GM19025 (cell line): ENCODE measurements around the gene UBASH3B.
"Not testable (repeated sequence)": the region's sequence is repeated elsewhere in the genome, so short reads cannot be mapped to it uniquely, and the experiment has no call there.

Experiments
- ATAC-seq: cut with Tn5 transposase; IDR thresholded peaks from one replicate; pipeline ENCODE4 v1.9.1; 2021; ENCODE audit warnings: mild to moderate bottlenecking, low read depth, moderate library complexity; ENCODE audit not compliant: unreplicated experiment

Gene UBASH3B, protein sequence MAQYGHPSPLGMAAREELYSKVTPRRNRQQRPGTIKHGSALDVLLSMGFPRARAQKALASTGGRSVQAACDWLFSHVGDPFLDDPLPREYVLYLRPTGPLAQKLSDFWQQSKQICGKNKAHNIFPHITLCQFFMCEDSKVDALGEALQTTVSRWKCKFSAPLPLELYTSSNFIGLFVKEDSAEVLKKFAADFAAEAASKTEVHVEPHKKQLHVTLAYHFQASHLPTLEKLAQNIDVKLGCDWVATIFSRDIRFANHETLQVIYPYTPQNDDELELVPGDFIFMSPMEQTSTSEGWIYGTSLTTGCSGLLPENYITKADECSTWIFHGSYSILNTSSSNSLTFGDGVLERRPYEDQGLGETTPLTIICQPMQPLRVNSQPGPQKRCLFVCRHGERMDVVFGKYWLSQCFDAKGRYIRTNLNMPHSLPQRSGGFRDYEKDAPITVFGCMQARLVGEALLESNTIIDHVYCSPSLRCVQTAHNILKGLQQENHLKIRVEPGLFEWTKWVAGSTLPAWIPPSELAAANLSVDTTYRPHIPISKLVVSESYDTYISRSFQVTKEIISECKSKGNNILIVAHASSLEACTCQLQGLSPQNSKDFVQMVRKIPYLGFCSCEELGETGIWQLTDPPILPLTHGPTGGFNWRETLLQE

DNA sequence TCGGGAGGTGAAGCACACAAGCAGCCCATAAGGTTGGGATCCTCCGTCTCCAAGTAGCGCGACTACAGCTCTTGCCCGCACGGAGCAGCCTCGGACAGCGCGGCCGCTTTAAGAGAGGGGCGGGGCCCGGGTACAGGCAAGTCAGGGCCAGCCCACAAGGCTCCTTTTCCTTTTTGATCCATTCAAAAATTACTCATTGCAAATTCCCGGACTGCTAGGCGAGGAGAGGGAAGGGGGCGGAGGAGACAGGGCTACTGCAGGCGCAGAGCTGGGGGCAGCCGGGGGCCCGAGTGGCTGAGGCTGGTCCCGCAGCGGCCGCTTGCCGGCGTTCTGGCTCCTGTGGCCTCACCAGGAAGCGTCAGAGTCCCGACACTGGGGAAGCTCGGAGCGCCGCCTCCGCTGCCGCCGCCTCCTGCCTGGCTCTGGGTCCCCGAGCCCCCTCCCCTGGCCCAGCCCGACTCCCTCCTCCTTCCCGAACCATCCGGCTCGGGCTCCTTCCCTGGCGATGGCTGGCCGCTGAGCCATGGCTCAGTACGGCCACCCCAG lies at the start of gene UBASH3B:
UBASH3B (plus strand) TSS at position 196 of the 546 bp plus-strand sequence; CDS start at position 524, 328 bp downstream.
- peak; percentile 86 for ATAC-seq

DNA sequence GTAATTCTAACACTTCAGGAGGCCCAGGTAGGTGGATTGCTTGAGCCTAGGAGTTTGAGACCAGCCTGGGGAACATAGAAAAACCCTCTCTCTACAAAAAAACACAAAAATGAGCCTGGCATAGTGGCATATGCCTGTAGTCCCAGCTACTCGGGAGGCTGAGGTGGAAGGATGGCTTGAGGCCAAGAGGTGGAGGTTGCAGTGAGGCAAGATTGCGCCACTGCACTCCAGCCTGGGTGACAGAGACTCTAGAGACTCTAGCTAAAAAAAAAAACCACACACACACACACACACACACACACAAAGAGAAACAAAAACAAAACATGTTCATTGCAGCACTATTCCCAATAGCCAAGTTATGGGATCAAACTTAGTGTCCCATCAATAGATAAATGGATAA lies 48.4 kb upstream of the UBASH3B start:
- ATAC-seq = not testable (repeated sequence)

DNA sequence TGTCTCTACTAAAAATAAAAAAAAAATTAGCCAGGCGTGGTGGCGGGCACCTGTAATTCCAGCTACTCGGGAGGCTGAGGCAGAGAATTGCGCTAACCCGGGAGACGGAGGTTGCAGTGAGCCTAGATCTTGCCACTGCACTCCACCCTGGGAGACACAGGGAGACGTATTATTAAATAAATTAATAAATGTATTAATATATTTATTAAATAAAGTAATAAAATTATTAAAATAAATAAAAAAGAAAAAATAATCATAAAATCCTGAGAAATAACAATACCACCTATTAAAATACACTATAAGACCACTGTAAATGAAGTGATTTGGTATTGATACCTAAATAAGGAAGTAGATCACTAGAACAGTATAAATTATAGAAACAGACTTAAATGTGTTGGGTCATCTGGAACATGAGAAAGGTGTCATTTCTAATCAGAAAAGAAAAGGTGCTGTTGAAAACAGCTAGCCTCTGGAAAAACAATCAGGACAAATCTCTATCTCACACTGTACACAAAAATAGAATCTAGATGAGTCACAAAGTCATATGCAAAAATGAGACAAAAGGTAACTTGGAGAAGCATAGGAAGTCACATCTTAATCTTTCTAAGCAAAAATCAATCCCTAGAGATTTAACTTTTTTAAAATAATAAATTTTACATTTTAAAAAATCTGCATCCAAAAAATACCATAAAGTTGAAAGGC lies 43.2 kb upstream of the UBASH3B start:
- no peak for ATAC-seq

DNA sequence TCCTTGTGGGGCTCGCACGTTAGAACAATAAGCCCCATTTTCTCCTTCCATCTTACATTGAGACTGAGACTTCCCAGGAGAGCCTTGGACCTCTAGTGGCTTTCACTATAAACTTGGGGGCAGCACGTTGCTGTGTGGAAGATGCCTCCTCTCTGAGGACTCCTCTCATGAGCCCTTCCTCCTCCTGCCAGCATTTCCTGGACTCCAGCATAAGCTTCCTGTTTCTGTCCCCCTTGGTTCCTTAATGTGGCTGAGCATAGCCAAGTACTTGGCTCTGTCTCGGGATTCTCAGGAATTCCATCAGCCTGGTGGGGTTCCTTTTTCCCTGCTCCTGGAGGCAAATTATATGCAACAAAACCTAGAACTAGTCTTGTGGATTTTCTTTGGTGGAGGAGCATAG lies 38.8 kb upstream of the UBASH3B start:
- no peak for ATAC-seq

DNA sequence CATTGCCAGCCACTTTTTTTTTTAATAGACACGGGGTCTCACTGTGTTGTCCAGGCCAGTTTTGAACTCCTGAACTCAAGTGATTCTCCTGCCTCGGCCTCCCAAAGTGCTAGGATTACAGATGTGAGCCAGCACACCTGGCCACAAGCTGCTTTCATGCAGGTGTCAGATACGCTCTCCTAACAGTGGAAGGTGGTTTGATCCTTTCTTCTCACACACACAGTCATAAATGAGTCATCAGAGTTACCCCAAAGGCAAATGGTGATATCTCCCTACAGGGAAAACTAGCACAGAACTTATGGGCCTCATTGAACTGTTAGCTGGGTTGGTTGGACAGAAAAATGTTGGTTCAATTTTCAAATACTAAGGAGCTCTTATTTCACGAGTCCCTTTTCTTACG lies 38.2 kb upstream of the UBASH3B start:
- ATAC-seq = no peak

DNA sequence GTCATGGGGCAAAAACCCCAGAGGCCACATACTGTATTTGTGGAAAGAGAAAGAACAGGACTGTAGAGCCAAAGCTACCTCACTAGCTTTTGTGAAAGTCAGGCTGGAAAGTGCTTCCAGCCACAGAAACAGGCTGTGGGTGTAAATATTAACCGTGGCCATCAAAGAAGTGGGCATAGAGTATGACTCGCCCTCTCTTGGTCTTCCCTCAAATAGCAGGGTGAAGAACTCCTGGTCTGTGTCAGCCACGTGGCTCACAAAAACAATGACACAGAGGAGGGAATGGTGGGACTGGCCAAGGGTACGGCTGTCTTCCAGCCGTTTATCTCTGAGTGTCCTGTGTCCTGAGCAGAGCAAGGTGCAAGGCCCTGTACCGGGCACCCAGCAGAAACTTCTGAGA lies 37.6 kb upstream of the UBASH3B start:
- no peak for ATAC-seq

DNA sequence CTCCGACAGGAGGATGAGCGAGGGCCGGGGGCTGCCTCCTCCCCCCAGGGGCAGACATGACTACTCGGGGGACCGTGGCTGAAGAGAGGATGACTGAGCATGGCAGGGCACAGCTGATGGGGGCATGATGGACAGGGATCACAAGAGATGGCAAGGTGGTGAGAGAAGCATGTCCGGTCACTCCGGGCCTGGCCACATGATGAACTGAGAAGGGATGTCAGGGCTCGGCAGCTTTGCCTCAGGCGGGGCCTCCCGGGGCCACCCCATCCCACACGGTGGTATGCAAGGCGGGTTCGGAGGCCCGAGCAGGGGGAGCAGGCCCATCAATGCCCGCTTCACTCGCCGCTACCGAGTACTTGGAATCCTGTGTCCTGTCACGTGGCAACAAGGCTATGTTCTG lies 36.6 kb upstream of the UBASH3B start:
- ATAC-seq = no peak

DNA sequence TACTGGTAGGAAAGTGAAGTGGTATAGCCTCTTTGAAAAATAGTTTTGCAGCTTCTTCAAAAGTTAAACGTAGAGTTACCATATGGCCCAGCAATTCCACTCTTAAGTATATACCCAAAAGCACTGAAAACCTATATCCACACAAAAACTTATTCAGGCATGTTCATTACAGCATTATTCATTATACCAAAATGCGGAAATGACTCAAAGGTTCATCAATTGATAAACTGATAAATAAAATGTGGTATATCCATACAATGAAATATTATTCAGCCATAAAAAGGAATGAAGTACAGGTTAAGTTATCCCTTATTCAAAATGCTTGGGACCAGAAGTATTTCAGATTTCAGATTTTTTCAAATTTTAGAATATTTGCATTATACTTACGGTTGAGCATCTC lies 35.8 kb upstream of the UBASH3B start:
- ATAC-seq = no peak

DNA sequence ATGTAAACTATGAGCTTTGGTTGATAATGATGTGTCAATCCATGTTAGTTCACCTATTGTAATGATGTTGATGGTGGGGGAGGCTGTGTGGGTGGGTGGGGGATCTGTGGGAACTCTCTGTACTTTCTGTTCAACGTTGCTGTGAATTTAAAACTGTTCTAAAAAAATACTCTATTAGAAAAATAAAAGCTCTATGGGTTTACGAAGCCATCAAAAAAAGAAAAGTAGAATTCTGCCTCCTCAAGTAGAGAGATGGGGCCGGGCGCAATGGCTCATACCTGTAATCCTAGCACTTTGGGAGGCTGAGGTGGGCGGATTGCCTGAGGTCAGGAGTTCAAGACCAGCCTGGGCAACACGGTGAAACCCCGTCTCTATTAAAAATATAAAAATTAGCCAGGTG lies 30.0 kb upstream of the UBASH3B start:
- ATAC-seq = not testable (repeated sequence)

DNA sequence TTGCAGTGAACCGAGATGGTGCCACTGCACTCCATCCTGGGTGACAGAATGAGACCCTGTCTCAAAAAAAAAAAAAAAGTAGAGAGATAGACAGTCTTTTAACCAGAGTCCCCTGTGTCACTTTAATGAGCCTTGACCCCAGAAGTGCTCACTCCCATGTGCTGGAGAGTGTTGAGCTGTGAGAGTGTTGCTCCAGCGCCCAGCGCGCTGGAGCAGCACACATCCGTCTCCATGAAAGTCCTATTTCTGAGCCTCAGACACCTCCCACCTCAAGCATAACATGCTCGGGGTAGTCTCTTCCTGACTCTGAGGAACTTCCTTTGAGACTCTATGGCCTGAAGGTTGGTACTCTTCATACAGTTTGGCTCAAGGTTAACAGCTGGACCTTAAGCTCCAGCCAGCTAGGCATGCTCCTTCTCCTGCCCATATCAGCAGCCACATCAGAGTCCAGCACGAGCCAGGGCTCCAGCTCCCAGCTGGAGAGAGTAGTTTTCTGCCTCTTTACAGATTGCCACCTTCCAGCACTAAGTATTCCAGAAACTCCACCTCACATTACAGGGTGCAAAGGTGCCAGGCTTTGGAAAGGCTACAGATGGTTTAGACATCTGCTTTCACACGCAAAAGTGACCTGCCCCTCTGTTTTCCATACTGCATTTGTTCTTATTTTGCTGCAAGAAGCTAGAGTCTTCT lies 29.4 kb upstream of the UBASH3B start:
- ATAC-seq = no peak

DNA sequence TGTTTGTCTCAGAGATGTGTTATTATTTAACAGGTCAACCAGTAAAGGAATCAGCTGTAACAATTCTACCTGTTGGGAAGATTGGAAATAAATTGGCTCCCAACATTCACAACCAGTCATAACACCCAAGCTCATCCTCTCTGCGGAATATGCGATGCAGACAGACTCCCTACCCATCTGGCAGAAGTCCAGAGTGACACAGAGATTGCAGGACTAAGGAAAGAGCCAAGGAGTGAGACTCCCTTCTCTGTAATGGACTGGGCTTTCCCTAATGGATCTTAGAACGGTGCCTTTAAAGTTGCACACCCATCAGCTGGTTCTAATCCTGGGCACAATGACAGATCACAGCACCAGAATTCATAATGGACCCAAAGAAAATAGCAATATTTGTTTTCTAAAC lies 27.8 kb upstream of the UBASH3B start:
- no peak for ATAC-seq

DNA sequence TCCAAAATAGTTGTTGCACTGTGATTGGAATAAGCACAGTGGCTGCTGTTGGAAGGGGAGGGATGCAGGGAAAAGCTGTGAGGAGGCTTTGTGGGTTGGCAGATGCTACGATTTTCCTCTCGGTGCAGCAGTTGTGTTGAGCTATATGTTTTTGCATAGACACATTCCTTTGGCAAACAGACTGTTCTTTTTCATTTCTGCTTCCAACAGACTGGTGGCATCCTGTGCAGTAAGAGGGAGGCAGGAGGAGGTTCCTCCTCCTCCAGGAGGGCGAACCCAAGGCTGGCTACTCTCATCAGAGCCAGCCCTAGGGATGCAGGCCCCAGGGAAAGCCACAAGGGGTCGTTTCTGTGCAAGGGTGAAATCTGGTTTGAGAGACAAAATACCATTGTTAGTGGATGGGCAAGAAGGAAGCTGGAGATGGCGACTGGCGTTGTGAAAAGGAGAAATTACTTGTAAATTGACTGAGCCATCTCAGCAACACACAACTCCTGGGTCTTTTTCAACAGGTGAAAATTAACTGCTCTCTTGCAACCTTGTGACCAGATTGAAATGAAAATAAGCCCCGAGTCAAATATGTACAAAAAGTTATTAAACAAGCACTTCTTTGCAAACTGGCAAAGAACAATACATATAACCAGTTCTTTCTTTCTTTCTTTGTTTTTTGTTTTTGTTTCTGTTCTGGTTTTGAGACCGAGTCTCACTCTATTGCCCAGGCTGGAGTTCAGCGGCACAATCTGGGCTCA lies 26.5 kb upstream of the UBASH3B start:
- ATAC-seq = no peak

DNA sequence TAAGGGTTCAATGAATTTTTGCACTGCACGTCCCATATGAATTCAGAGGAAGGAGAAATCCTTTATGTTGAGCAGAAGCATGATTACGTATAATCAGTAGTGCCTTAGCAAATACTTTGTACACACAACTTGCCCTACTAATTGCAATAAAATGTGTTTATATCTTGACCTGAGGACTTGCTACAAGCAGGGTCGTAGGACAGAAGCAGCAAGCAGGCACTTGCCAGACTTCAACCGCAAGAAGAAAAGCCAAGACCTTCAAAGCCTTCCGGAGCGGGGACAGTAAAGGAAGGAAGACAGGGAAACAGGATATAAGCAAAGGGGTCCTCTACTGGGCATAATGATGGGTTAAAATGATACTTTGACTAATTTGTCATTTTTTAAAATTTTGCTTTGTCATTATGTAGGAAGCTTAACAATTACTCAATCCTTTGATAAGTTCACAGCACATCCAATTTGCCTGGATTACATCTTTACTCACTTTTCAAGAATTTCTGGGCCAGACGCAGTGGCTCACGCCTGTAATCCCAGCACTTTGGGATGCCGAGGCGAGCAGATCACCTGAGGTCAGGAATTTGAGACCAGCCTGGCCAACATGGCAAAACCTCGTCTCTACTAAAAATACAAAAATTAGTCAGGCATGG lies 23.2 kb upstream of the UBASH3B start:
- ATAC-seq = no peak

DNA sequence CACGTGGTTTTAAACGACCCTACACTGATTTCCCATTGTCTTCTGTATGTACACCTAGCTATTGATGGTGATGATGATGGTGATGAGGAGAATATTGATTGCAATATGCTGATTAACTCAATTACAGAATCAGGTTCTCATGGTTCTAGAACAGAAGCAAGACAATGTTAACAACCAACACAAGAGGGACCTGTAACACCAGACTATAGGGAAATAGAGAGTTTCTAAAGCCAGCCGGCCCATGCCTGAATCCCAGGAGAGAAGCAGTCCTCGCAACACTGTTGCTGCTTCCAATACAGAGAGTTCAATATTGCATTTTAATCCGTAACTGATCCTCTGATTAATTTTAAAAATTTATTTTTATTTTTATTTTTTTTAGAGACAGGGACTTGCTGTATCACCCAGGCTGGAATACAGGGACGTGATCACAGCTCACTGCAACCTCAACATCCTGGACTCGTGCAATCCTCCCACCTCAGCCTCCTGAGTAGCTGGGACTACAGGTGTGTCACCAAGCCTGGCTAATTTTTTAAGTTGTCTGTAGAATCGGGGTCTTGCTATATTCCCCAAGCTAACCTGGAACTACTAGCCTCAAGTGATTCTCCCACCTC lies 22.2 kb upstream of the UBASH3B start:
- no peak for ATAC-seq

DNA sequence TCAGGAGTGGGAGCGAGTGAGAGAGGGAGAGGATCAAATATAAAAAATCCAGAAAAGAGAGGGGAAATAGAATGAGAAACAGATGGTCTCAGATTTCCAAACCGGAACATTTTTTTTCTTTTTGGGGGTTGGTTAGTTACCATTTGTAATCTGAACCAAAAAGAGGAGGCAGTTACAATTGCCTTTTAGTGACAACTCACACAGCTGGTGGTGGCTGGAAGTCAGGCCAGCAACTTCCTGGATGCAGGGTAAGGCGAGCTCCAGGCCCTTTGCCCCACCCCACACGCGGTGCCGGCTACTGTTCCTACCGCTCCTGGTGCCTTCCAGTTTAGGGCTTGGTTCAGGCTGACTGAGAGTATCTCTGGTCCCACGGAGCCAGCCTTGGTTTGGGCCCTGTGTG lies 21.0 kb upstream of the UBASH3B start:
- ATAC-seq = no peak

DNA sequence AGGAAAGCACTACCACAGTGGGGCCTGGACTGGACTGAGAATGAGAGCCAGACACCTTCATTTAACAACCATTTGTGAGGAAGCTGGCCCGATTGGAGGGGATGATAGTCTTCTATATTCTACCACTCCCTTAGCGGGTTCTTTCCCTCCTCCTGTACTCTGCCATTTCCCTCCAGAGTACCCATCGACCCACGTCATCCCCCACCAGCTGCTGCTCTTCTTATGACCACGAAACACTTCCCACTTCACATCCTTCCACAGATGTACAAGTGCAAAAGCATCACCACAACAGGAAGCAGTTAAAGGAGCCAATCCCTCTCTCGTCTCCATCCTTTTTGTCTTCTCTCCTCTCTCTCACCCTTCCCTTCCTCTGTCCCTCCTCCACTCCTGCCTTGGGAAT lies 18.0 kb upstream of the UBASH3B start:
- no peak for ATAC-seq

DNA sequence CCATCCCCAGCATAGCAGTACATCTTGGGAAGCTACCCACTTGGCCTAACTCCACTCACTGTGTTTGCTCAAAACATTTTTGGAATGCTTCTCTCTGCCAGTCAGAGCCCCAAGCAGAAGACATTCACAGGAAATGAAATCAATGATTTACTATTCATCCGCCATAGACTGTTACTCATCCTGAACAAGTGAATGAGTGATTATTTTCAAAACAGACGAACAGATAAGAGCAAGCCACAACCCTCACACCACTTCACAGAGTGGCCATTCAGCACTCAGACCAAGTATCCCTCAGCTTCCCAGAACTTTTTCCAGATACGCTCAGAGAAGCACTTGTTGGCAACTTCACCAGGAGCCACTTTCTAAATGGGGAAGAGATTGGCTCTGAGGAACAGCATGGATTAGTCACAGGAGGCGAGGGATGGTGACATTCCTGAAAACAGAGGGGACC lies 13.0 kb upstream of the UBASH3B start:
- no peak for ATAC-seq

DNA sequence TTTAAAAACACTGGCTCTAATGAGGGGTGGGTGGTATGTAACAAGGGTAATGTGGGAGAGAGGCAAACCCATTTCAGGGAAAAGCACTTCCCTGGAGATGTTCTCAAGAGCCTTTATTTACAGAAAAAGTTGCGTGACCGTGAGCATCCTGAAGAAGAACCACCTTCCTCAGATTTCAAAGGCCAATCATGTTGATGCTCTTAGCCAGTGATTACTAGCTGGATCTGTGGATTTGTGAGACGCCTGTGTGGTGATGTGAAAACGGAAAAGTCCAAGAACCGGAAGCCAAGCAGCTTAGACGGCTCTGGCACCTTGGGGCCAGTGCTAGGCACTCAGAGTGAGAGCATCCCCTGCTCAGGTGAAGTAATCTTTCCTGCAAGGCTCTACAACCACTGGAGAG lies 12.6 kb upstream of the UBASH3B start:
- ATAC-seq = no peak

DNA sequence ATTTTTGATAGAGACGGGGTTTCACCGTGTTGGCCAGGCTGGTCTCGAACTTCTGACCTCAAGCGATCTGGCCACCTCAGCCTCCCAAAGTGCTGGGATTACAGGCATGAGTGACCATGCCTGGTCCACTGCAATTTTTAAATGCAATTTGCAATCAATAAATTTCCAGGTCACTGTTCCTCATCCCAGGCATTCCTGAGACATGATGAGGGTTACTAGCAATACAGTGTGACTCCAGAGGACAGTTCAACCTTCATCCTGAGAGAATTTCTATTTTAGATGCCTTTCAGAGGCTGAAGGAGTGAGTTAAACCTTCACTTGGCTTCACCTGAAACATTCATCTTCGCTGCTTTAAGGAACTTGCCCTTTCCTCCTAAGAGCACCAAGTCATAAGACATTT lies 9.7 kb upstream of the UBASH3B start:
- ATAC-seq = no peak
